MM.1S (cell line): ENCODE data around the gene KRTAP19-8.

ENCODE experiments used
- CTCF ChIP-seq: fragments of 300-600 bp; sonication (generic); IDR thresholded peaks from 2 replicates; pipeline ENCODE4 v1.5.1; 2016; ENCODE audit warnings: antibody characterized with exemption, low read length, mixed read lengths
- EZH2 ChIP-seq: fragments of 300-600 bp; sonication (generic); optimal IDR thresholded peaks from 2 replicates; pipeline ENCODE3; 2017; ENCODE audit warnings: low read depth, mild to moderate bottlenecking, antibody characterized with exemption, low read length, mixed read lengths
- EZH2phosphoT487 ChIP-seq: fragments of 300-600 bp; sonication (generic); IDR thresholded peaks from 2 replicates; pipeline ENCODE4 v1.6.1; 2018; ENCODE audit warnings: antibody characterized with exemption, low read length

GRCh38 chr21:31030367-31031106, 7.7 kb downstream of the KRTAP19-8 start:
- TF ChIP-seq CTCF (no peak), EZH2phosphoT487 (no peak), EZH2 (no peak)
